ENCODE results near the gene ZNF827. TPM values are rescaled to one million over a fixed set of nuclear protein-coding genes. Genes with fewer than 3 reads are reported as not detected.

ZNF827 gene
- total and polyA plus RNA-seq, 2 experiments from 2014 or later = 20.3 to 33.1 TPM

- no peak for TF ChIP-seq REST (IDR thresholded peaks at IDR 0.05; ENCODE audit: unreplicated experiment)
Measured at GRCh38 chr4:145736241-145736831, 202.3 kb downstream of the ZNF827 start (continued).

DNA sequence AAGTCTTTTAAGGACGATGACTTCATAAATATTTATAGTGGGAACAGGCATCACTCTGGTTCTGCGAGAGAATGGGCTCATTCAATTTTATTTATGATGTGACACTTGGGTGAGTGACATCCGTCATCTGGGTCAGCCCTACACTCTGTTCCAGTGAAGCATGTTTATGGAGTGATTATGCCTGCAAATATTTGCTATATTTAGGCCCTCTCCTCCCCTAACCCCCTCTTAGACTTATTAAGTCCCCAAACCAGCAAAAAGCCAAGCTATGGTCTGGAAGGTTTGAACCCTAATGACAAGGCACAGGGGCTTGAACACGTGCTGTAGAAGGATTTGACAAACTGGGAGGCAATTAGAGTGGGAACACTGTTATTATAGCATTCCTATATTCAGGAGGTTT lies 202.8 kb downstream of the ZNF827 start:
- Histone ChIP-seq H3K27ac (ENCODE audit: low read depth) (no peak overlapping the region), H4K20me1 (replicated peaks; ENCODE audit: insufficient read depth) (no peaks in the 10 kb centered on the region), H3K27me3 (ENCODE audit: insufficient read depth) (no peaks in the 10 kb centered on the region), H2AFZ (no peak overlapping the region), H3K4me3 (no peak overlapping the region), H3K4me2 (no peak overlapping the region), H3K79me2 (replicated peaks; ENCODE audit: insufficient read depth) (no peaks in the 10 kb centered on the region), H3K9me2 (ENCODE audit: insufficient read depth) (peaks cover 4% of the 10 kb centered on the region; the same call in 1 of the 2 replicates), H3K36me3 (ENCODE audit: insufficient read depth) (no peaks in the 10 kb centered on the region), H3F3A (replicated peaks; ENCODE audit: low read depth) (peaks cover 9% of the 10 kb centered on the region), H3K4me1 (ENCODE audit: insufficient read depth) (peaks cover 37% of the 10 kb centered on the region)
- DNase-seq (ENCODE audit: low spot score) (no peak), ATAC-seq (no peak)
- peaks cover 33% of the 10 kb centered on the region for H3K4me1 Mint-ChIP-seq
- H3K36me3 Mint-ChIP-seq (ENCODE audit: low read depth) = no peaks in the 10 kb centered on the region; the same call in 2 of the 3 replicates
- no peak overlapping the region for H3K4me3 Mint-ChIP-seq
- H3K27me3 Mint-ChIP-seq (ENCODE audit: insufficient read depth, low read depth, poor library complexity) = peaks cover 9% of the 10 kb centered on the region
- H3K9me3 Mint-ChIP-seq = no peaks in the 10 kb centered on the region
- H3K27ac Mint-ChIP-seq = no peak overlapping the region
- no peak for TF ChIP-seq JUNB (IDR thresholded peaks at IDR 0.05; ENCODE audit: unreplicated experiment)
- TF ChIP-seq EZH2phosphoT487 (IDR thresholded peaks at IDR 0.05; ENCODE audit: unreplicated experiment) = no peak
- no peak for TF ChIP-seq CTCF (conservative IDR thresholded peaks at IDR 0.05; ENCODE audit: low read depth in 2 of 2)
- TF ChIP-seq, protein P1, sequence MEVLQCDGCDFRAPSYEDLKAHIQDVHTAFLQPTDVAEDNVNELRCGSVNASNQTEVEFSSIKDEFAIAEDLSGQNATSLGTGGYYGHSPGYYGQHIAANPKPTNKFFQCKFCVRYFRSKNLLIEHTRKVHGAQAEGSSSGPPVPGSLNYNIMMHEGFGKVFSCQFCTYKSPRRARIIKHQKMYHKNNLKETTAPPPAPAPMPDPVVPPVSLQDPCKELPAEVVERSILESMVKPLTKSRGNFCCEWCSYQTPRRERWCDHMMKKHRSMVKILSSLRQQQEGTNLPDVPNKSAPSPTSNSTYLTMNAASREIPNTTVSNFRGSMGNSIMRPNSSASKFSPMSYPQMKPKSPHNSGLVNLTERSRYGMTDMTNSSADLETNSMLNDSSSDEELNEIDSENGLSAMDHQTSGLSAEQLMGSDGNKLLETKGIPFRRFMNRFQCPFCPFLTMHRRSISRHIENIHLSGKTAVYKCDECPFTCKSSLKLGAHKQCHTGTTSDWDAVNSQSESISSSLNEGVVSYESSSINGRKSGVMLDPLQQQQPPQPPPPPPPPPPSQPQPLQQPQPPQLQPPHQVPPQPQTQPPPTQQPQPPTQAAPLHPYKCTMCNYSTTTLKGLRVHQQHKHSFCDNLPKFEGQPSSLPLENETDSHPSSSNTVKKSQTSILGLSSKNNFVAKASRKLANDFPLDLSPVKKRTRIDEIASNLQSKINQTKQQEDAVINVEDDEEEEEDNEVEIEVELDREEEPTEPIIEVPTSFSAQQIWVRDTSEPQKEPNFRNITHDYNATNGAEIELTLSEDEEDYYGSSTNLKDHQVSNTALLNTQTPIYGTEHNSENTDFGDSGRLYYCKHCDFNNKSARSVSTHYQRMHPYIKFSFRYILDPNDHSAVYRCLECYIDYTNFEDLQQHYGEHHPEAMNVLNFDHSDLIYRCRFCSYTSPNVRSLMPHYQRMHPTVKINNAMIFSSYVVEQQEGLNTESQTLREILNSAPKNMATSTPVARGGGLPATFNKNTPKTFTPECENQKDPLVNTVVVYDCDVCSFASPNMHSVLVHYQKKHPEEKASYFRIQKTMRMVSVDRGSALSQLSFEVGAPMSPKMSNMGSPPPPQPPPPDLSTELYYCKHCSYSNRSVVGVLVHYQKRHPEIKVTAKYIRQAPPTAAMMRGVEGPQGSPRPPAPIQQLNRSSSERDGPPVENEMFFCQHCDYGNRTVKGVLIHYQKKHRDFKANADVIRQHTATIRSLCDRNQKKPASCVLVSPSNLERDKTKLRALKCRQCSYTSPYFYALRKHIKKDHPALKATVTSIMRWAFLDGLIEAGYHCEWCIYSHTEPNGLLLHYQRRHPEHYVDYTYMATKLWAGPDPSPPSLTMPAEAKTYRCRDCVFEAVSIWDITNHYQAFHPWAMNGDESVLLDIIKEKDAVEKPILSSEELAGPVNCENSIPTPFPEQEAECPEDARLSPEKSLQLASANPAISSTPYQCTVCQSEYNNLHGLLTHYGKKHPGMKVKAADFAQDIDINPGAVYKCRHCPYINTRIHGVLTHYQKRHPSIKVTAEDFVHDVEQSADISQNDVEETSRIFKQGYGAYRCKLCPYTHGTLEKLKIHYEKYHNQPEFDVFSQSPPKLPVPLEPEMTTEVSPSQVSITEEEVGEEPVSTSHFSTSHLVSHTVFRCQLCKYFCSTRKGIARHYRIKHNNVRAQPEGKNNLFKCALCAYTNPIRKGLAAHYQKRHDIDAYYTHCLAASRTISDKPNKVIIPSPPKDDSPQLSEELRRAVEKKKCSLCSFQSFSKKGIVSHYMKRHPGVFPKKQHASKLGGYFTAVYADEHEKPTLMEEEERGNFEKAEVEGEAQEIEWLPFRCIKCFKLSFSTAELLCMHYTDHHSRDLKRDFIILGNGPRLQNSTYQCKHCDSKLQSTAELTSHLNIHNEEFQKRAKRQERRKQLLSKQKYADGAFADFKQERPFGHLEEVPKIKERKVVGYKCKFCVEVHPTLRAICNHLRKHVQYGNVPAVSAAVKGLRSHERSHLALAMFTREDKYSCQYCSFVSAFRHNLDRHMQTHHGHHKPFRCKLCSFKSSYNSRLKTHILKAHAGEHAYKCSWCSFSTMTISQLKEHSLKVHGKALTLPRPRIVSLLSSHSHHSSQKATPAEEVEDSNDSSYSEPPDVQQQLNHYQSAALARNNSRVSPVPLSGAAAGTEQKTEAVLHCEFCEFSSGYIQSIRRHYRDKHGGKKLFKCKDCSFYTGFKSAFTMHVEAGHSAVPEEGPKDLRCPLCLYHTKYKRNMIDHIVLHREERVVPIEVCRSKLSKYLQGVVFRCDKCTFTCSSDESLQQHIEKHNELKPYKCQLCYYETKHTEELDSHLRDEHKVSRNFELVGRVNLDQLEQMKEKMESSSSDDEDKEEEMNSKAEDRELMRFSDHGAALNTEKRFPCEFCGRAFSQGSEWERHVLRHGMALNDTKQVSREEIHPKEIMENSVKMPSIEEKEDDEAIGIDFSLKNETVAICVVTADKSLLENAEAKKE (CRISPR knock-in tag; IDR thresholded peaks at IDR 0.05) = no peak
- TF ChIP-seq POLR2AphosphoS5 (IDR thresholded peaks at IDR 0.05; ENCODE audit: low read depth) = no peak
- TF ChIP-seq ZNF114 (CRISPR knock-in tag; IDR thresholded peaks at IDR 0.05) = no peak
- no peak for TF ChIP-seq ZNF331 (CRISPR knock-in tag; IDR thresholded peaks at IDR 0.05; ENCODE audit: low read depth)
- TF ChIP-seq, protein P2, sequence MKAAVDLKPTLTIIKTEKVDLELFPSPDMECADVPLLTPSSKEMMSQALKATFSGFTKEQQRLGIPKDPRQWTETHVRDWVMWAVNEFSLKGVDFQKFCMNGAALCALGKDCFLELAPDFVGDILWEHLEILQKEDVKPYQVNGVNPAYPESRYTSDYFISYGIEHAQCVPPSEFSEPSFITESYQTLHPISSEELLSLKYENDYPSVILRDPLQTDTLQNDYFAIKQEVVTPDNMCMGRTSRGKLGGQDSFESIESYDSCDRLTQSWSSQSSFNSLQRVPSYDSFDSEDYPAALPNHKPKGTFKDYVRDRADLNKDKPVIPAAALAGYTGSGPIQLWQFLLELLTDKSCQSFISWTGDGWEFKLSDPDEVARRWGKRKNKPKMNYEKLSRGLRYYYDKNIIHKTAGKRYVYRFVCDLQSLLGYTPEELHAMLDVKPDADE (IDR thresholded peaks at IDR 0.05) = no peak
- no peak for TF ChIP-seq STAT1 (IDR thresholded peaks at IDR 0.05; ENCODE audit: unreplicated experiment)
- TF ChIP-seq NANOG (IDR thresholded peaks at IDR 0.05; ENCODE audit: borderline replicate concordance) = no peak

Data from GM23338 (cell line).